GM12865 (cell line): Measurements from ENCODE around the gene ZNF880.
"Not testable (repeated sequence)": the region's sequence is repeated elsewhere in the genome, so short reads cannot be mapped to it uniquely, and the experiment has no call there.

ENCODE experiments used
- DNase-seq: peaks from one replicate; pipeline ENCODE4 v3.0.0; 2010; ENCODE audit warnings: low read depth
- H3K4me3 ChIP-seq: 2 replicates; pipeline ENCODE4 v1.5.1; 2011; ENCODE audit warnings: mild to moderate bottlenecking, low read depth, low read length, control low read depth
- TF ChIP-seq, protein P1 (sequence below): IDR thresholded peaks from 2 replicates; pipeline ENCODE4 v1.5.1; 2011; ENCODE audit warnings: low read length, control low read depth, low read depth, inconsistent platforms; ENCODE audit not compliant: insufficient read depth; ENCODE audit errors: missing control alignments

ZNF880 gene

DNA sequence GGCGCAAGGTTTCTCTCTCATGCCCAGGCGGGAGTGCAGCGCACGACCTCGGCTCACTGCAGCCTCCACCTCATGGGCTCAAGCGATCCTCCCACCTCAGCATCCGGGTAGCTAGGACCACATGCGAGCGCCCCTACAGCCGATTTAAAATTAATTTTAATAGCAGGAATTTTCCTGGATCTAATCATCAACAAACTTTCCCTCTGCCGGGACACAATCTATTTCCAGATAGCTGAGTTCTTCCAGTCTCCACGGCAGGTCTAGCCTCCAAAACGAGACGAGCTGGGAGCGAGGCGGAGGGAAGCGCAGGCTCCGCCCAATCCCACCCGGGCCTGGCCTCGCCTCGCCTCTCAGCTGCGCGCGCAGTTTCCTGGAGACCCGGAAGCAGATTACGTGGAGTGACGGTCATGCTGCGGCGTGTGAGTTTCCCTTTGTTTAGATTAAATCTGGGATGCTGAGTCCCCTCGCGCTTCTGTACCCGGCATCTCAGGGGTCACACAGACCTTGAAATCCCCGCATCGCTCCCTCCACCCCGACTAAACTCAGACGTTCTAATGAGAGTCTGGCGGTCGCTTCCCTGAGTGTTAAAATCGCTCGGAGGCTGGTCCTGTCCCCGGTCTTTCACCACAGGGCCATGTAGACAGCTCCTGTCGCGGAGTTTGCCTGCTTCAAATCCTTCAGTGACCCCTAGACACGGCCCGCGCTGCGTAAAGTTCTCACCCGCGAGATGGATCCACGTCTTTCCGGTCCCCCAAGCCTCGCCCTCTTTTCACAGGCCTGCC is at the start of gene ZNF880:
TSS of gene ZNF880 (plus strand) at position 365 of the 782 bp plus-strand sequence. CDS start at position 408, 43 bp downstream.
- TF ChIP-seq, protein P1, sequence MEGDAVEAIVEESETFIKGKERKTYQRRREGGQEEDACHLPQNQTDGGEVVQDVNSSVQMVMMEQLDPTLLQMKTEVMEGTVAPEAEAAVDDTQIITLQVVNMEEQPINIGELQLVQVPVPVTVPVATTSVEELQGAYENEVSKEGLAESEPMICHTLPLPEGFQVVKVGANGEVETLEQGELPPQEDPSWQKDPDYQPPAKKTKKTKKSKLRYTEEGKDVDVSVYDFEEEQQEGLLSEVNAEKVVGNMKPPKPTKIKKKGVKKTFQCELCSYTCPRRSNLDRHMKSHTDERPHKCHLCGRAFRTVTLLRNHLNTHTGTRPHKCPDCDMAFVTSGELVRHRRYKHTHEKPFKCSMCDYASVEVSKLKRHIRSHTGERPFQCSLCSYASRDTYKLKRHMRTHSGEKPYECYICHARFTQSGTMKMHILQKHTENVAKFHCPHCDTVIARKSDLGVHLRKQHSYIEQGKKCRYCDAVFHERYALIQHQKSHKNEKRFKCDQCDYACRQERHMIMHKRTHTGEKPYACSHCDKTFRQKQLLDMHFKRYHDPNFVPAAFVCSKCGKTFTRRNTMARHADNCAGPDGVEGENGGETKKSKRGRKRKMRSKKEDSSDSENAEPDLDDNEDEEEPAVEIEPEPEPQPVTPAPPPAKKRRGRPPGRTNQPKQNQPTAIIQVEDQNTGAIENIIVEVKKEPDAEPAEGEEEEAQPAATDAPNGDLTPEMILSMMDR, result no peak
- peak; percentile 22 for DNase-seq
- no peak within 1 kb of the TSS for H3K4me3 ChIP-seq

DNA sequence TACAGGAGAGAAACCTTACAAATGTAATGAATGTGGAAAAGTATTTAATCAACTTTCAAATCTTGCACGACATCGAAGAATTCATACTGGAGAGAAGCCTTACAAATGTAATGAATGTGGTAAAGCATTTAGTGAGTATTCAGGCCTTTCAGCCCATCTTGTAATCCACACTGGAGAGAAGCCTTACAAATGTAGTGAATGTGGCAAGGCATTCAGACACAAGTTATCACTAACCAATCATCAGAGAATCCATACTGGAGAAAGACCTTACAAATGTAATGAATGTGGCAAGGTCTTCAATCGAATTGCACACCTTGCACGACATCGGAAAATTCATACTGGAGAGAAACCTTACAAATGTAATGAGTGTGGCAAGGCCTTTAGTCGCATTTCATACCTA is 47.3 kb upstream of the ZNF880 start:
- H3K4me3 ChIP-seq, result no peak overlapping the region
- no peak for DNase-seq
- TF ChIP-seq, protein P1, result no peak

DNA sequence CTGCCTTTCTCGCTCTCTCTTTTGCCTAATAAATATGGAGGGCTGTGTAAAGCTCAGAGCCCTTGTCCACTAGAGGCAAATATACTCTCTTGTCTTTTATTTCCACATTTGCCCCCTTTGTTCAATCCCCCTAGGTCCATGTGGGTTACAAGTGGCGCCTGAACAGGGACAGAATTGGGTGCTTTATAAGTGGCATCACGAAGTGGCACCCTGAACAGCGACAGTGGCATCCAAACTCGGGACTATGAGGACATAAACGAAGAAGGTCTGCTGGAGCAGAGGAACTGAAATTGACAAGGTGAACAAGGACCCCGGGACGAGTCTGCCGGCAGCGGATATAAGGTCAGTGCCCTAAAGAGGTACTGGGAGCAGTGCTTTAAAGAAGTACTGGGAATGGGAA is 38.0 kb upstream of the ZNF880 start:
- no peak overlapping the region for H3K4me3 ChIP-seq
- peak; percentile 9 for DNase-seq
- TF ChIP-seq, protein P1, result no peak

DNA sequence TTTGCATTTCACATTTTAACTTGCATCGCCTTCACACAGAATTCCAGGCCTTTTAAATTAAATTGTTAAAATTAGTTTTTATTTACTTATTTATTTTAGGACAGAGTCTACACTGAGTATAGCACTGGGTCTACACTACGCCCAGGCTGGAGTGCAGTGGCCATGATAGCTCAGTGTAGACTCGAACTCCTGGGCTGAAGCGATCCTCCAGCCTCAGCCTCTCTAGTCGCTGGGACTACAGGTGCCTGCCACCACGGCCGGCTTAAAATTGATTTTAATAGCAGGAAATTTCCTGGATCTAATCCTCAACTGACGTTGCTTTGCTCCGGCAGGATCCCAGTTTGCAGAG is 34.0 kb upstream of the ZNF880 start:
- no peak for DNase-seq
- TF ChIP-seq, protein P1, result no peak

DNA sequence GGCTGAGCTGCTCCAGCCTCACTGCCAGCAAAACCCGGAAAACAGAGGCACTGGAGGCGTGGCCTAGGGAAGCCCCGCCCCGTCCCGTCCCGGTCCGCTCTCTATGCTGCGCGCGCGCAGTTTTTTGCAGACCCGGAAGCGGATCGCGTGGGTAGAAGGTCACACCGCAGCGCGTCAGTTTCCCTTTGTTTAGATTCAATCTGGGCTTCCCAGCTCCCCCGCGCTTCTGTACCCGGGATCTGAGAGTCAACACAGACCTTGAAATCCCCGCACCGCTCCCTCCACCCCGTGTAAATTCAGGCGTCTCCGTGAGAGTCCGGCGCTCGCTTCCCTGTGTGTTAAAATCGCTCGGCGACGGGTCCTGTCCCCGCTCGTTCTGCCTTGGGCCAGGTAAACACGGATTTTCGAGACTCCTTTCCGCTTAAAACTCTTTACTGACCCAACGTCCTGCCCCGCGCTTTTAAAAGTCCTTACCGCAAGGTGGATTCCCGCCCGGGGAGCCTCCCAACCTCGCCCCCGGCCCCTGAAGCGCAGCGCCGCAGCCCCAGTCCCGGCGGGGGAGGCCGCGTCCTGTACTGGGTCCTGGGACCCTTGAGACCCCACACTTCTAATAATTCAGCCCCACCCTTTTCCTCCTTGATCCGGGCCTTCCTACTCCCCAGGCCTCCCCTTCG is 33.5 kb upstream of the ZNF880 start, which contains the start of gene ZNF610:
TSS of gene ZNF610 (plus strand) at position 127 of the 674 bp plus-strand sequence. CDS start 12,930 bp downstream, outside the sequence.
- peak; percentile 80 for DNase-seq
- peak within 1 kb of the TSS; percentile 71 for H3K4me3 ChIP-seq
- TF ChIP-seq, protein P1, result no peak

More for the DNA sequence above, 34.0 kb upstream of the ZNF880 start:
- peak overlapping the region; percentile 71 for H3K4me3 ChIP-seq

DNA sequence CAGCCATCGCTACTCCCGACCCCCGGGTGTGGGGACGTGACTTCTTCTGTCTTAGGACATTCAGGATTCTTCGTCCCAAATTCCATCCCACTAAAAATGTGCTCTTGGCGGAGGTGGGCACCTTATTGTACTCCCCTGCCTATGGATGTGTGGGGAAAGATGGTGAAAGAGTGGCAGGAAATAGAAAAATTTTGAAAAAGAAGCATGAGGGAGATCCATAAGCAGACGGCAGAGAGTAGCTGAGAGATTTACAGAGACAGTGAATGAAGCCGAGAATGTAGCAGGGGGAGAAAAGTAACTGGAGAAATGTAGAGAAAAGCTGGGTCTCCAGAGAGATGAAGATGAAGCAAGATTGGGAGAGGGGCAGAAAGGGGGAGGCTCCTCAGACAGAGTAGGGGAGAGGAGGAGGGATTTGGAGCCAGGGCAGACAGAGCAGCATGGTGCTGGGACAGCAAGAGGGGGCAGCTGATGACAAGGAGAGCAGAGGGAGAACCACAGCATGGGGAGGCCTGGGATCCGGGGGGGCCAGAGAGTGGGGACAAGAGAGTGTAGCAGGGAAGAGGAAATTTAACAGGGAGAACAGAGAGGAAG is 32.8 kb upstream of the ZNF880 start:
- TF ChIP-seq, protein P1, result no peak
- peak overlapping the region; percentile 71 for H3K4me3 ChIP-seq

DNA sequence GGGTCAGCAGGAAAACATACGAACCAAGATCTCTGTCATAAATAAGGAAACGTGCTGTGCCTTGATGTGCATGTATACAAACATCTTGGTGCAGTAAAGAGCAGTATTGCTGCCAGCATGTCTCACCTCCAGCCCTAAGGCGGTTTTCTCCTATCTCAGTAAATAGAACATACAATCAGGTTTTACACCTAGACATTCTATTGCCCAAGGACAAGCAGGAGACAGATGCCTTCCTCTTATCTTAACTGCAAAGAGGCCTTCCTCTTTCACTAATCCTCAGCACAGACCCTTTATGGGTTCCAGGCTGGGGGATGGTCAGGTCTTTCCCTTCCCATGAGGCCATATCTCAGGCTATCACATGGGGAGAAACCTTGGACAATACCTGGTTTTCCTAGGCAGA is 30.7 kb upstream of the ZNF880 start:
- not testable (repeated sequence) for H3K4me3 ChIP-seq, DNase-seq

More for the DNA sequence above, 32.8 kb upstream of the ZNF880 start:
- DNase-seq, result no peak
